GM21619 (cell line): ENCODE results near the gene GPR4.
"Not testable (repeated sequence)": the region's sequence is repeated elsewhere in the genome, so short reads cannot be mapped to it uniquely, and the experiment has no call there.

ENCODE experiments used
- ATAC-seq: cut with Tn5 transposase; IDR thresholded peaks from one replicate; pipeline ENCODE4 v1.9.1; 2021; ENCODE audit not compliant: unreplicated experiment

GPR4 gene

GRCh38 chr19:45601524-45602374 is at the start of gene GPR4:
Gene GPR4 (minus strand): TSS chr19:45602212. CDS start chr19:45591866, 10,346 bp downstream.
- no peak for ATAC-seq

- no peak for ATAC-seq
These were observed 48.7 kb upstream of the GPR4 start for GRCh38 chr19:45650722-45651121.

- ATAC-seq = no peak
These were observed 44.3 kb upstream of the GPR4 start for GRCh38 chr19:45646345-45646698.

GRCh38 chr19:45645631-45646344 is 43.8 kb upstream of the GPR4 start:
- ATAC-seq = peak; percentile 32

GRCh38 chr19:45645068-45645630 is 43.1 kb upstream of the GPR4 start:
- no peak for ATAC-seq

- no peak for ATAC-seq
These were observed 42.1 kb upstream of the GPR4 start for GRCh38 chr19:45643927-45644771.

GRCh38 chr19:45643024-45643926 is 41.3 kb upstream of the GPR4 start:
- ATAC-seq = no peak

GRCh38 chr19:45641274-45642105 is 39.5 kb upstream of the GPR4 start:
- peak; percentile 33 for ATAC-seq

- ATAC-seq = no peak
These were observed 38.8 kb upstream of the GPR4 start for GRCh38 chr19:45640849-45641273.

GRCh38 chr19:45638930-45639729 is 37.1 kb upstream of the GPR4 start, which contains the start of gene EML2:
Gene EML2 (minus strand): TSS chr19:45639397. CDS start chr19:45639376, 21 bp downstream.
- no peak for ATAC-seq

- ATAC-seq = no peak
These were observed 36.1 kb upstream of the GPR4 start for GRCh38 chr19:45637890-45638667.

- ATAC-seq = no peak
These were observed 34.9 kb upstream of the GPR4 start for GRCh38 chr19:45636902-45637301.

- ATAC-seq = no peak
These were observed 34.3 kb upstream of the GPR4 start for GRCh38 chr19:45636275-45636674.

- ATAC-seq = no peak
These were observed 30.6 kb upstream of the GPR4 start for GRCh38 chr19:45632468-45633196.

GRCh38 chr19:45630463-45630862 is 28.5 kb upstream of the GPR4 start:
- ATAC-seq = no peak

- ATAC-seq = no peak
These were observed 27.7 kb upstream of the GPR4 start for GRCh38 chr19:45629704-45630103.

GRCh38 chr19:45628219-45628618 is 26.2 kb upstream of the GPR4 start:
- ATAC-seq = not testable (repeated sequence)
